A549 (cell line): ENCODE measurements around the gene E2F7. TPM values are rescaled to one million over a fixed set of nuclear protein-coding genes. Genes with fewer than 3 reads are reported as not detected.
A peak's percentile ranks its signal among the peaks of the same experiment; 100 is the strongest.

ENCODE experiments used
- ATAC-seq, 2 experiments: fragments of 200-7000 bp in 1 of 2; fragments of >200 bp in 1 of 2; cut with Nextera tagmentation in 1 of 2; cut with Tn5 transposase in 1 of 2; 3 replicates each; pipeline versions ENCODE4 v1.8.0 to v1.9.1; 2018 to 2020; ENCODE audit warnings: mild to moderate bottlenecking in 1 of 2, moderate library complexity in 1 of 2
- CTCF ChIA-PET: fragments of 300-600 bp; sonication (Branson Sonifier 250); formaldehyde crosslinking; extraction: SDS; loops from one replicate; lab custom pipeline; 2021; ENCODE audit warnings: antibody characterized with exemption, inconsistent platforms; lab: Yijun Ruan, JAX
- POLR2A ChIA-PET: fragments of 350-600 bp; formaldehyde crosslinking; extraction: SDS; loops from one replicate; lab custom pipeline; 2021; ENCODE audit warnings: antibody characterized with exemption, inconsistent platforms; lab: Yijun Ruan, JAX
- DNase-seq, 2 experiments: peaks; one replicate each; pipeline versions ENCODE4 v3.0.0 to v3.0.0-alpha.2; 2011 to 2016; ENCODE audit warnings: low read depth in 1 of 2, low spot score in 1 of 2
- FAIRE-seq: peaks from 2 replicates; lab custom pipeline; 2011; peaks lifted over from hg19 to GRCh38; lab: Jason Lieb, UNC
- H3K27ac ChIP-seq, 2 experiments: fragments of >200 bp; sonication (Bioruptor Twin); formaldehyde crosslinking; 3 replicates each; pipeline ENCODE4 v1.5.1; 2016 to 2017
- H3K4me1 ChIP-seq: fragments of >200 bp; sonication (Bioruptor Twin); formaldehyde crosslinking; 3 replicates; pipeline ENCODE4 v1.6.1; 2016
- H3K4me2 ChIP-seq: fragments of >200 bp; sonication (Bioruptor Twin); formaldehyde crosslinking; 3 replicates; pipeline ENCODE4 v1.6.1; 2016
- H3K4me3 ChIP-seq: fragments of >200 bp; sonication (Bioruptor Twin); formaldehyde crosslinking; 3 replicates; pipeline ENCODE4 v1.5.1; 2016
- H3K9me3 ChIP-seq: fragments of >200 bp; sonication (Bioruptor Twin); formaldehyde crosslinking; 3 replicates; pipeline ENCODE4 v1.6.1; 2016
- ATOH8 ChIP-seq: fragments of 250-450 bp; sonication (Bioruptor Pico); IDR thresholded peaks from 2 replicates; pipeline ENCODE4 v1.5.0; 2020; ENCODE audit warnings: low read depth, mild to moderate bottlenecking, moderate library complexity
- BHLHE40 ChIP-seq: IDR thresholded peaks from 2 replicates; pipeline ENCODE4 v1.6.1; 2012; ENCODE audit warnings: low read depth, low read length, inconsistent platforms
- CBX8 ChIP-seq: fragments of 200-600 bp; sonication (generic); IDR thresholded peaks from 2 replicates; pipeline ENCODE4 v1.6.1; 2016
- CEBPB ChIP-seq, 2 experiments: fragments of >200 bp in 1 of 2; sonication (Bioruptor Twin) in 1 of 2; formaldehyde crosslinking in 1 of 2; IDR thresholded peaks; 2 replicates each; pipeline ENCODE4 v1.6.1; 2012 to 2016
- CHD2 ChIP-seq: fragments of 150-350 bp; IDR thresholded peaks from 2 replicates; pipeline ENCODE4 v1.6.1; 2014; ENCODE audit warnings: low read length; ENCODE audit not compliant: partially characterized antibody
- CHD4 ChIP-seq: fragments of 200-600 bp; sonication (generic); IDR thresholded peaks from 2 replicates; pipeline ENCODE4 v1.6.1; 2016; ENCODE audit warnings: antibody characterized with exemption, mild to moderate bottlenecking, borderline replicate concordance
- EP300 ChIP-seq, 2 experiments: fragments of >200 bp; sonication (Bioruptor Twin); formaldehyde crosslinking; IDR thresholded peaks; 2 replicates in 1 of 2; 3 replicates in 1 of 2; pipeline ENCODE4 v1.6.1; 2016 to 2017
- FOSB ChIP-seq: fragments of 250-450 bp; sonication (Bioruptor Pico); IDR thresholded peaks from 2 replicates; pipeline ENCODE4 v1.5.0; 2020; ENCODE audit warnings: mild to moderate bottlenecking, moderate library complexity
- FOSL2 ChIP-seq, 2 experiments: fragments of 450-650 bp in 1 of 2; fragments of >200 bp in 1 of 2; sonication (Bioruptor Twin) in 1 of 2; formaldehyde crosslinking; IDR thresholded peaks; 2 replicates each; pipeline versions ENCODE4 v1.5.0 to v1.6.1; 2016 to 2020; ENCODE audit warnings: mild to moderate bottlenecking in 1 of 2, moderate library complexity in 1 of 2
- FOXS1 ChIP-seq: fragments of 250-450 bp; sonication (Bioruptor Pico); IDR thresholded peaks from 2 replicates; pipeline ENCODE4 v1.5.0; 2020; ENCODE audit warnings: mild to moderate bottlenecking, moderate library complexity
- GATA3 ChIP-seq: IDR thresholded peaks from 2 replicates; pipeline ENCODE4 v1.6.1; 2012; ENCODE audit warnings: borderline replicate concordance
- HDAC2 ChIP-seq: fragments of 200-600 bp; sonication (generic); IDR thresholded peaks from 2 replicates; pipeline ENCODE4 v1.6.1; 2016
- HMGXB4 ChIP-seq: fragments of 250-450 bp; sonication (Bioruptor Pico); IDR thresholded peaks from 2 replicates; pipeline ENCODE4 v1.5.0; 2021; ENCODE audit warnings: mild to moderate bottlenecking, moderate library complexity, borderline replicate concordance
- KDM1A ChIP-seq: fragments of 200-600 bp; sonication (generic); IDR thresholded peaks from 2 replicates; pipeline ENCODE4 v1.6.1; 2016; ENCODE audit warnings: low read depth, mild to moderate bottlenecking
- KDM5A ChIP-seq: fragments of 200-600 bp; sonication (generic); IDR thresholded peaks from 2 replicates; pipeline ENCODE4 v1.6.1; 2016; ENCODE audit warnings: antibody characterized with exemption, mild to moderate bottlenecking
- POLR2A ChIP-seq: IDR thresholded peaks from 2 replicates; pipeline ENCODE4 v1.6.1; 2012; ENCODE audit warnings: mild to moderate bottlenecking, low read length
- RCOR1 ChIP-seq: fragments of 150-350 bp; IDR thresholded peaks from 2 replicates; pipeline ENCODE4 v1.6.1; 2014; ENCODE audit warnings: antibody characterized with exemption, low read length, low read depth
- REST ChIP-seq: fragments of 200-600 bp; sonication (generic); IDR thresholded peaks from 2 replicates; pipeline ENCODE4 v1.6.1; 2016; ENCODE audit warnings: antibody characterized with exemption, mild to moderate bottlenecking, moderate library complexity
- RFX5 ChIP-seq: fragments of 450-650 bp; IDR thresholded peaks from 2 replicates; pipeline ENCODE4 v1.7.1; 2014; ENCODE audit warnings: antibody characterized with exemption, mild to moderate bottlenecking, moderate library complexity
- RNF2 ChIP-seq: fragments of 200-600 bp; sonication (generic); IDR thresholded peaks from 2 replicates; pipeline ENCODE4 v1.6.1; 2016; ENCODE audit warnings: low read depth, mild to moderate bottlenecking, antibody characterized with exemption, moderate library complexity, borderline replicate concordance
- SMC3 ChIP-seq: fragments of >200 bp; sonication (Bioruptor Twin); formaldehyde crosslinking; IDR thresholded peaks from 3 replicates; pipeline ENCODE4 v1.6.1; 2018; ENCODE audit warnings: inconsistent platforms
- USF2 ChIP-seq: fragments of 450-650 bp; IDR thresholded peaks from 2 replicates; pipeline ENCODE4 v1.6.1; 2014; ENCODE audit warnings: antibody characterized with exemption
- ZFP36 ChIP-seq: fragments of 450-650 bp; IDR thresholded peaks from 2 replicates; pipeline ENCODE4 v1.6.1; 2014; ENCODE audit warnings: borderline replicate concordance; ENCODE audit not compliant: partially characterized antibody
- ZSCAN20 ChIP-seq: fragments of 250-450 bp; sonication (Bioruptor Pico); IDR thresholded peaks from 2 replicates; pipeline ENCODE4 v1.8.0; 2022; ENCODE audit warnings: mild to moderate bottlenecking, moderate library complexity
- WGBS: methylation state at CpG from one replicate; pipeline ENCODE4 v1.1.6; 2017; ENCODE audit errors: missing lambda C conversion rate; 5-methylcytosine and 5-hydroxymethylcytosine counted together
- polyA plus RNA-seq, 4 experiments: library from polyadenylated mRNA; depleted of rRNA in 3 of 4; stranded (reverse); fragments of >200 nt; fragmentation: RNase III in 1 of 4; extraction: RNeasy Plus Mini Kit Qiagen cat#74134 plus additional on column Dnase treatment in 1 of 4; gene quantifications; 2 replicates in 3 of 4; 3 replicates in 1 of 4; pipeline ENCODE4 v1.2.3, GENCODE V29; 2011 to 2017

The E2F7 gene
- polyA plus RNA-seq, 2 of the 4 experiments (the other 2 are of a cell fraction) = 5.0 to 12.2 TPM

- H3K4me3 ChIP-seq = no peak overlapping the region
- no peak overlapping the region for H3K4me2 ChIP-seq
- TF ChIP-seq ZFP36 (no peak), FOSL2 (IDR thresholded peaks at IDR 0.05) (no peak), FOSL2 (CRISPR knock-in tag; IDR thresholded peaks at IDR 0.05) (peak; percentile 36; the same call in 1 of the 2 replicates)
- H3K27ac ChIP-seq = no peak overlapping the region
- ChIA-PET POLR2A (no interaction called here), CTCF (interaction anchor here (1.3 to 2.1 kb wide), 2 partner anchors 18 to 21 kb away, joined by 5 read pairs; no protein-coding TSS in a partner anchor)
- ATAC-seq (peak in 1 of 2 experiments; percentile 19; a peak in 1 of 6 replicates), FAIRE-seq (no peak), DNase-seq (no peak)
- WGBS = 80% methylated on average over 4 of the region's 4 CpGs
- H3K4me1 ChIP-seq = no peaks in the 10 kb centered on the region
- no peaks in the 10 kb centered on the region for H3K9me3 ChIP-seq
These were observed 33.6 kb downstream of the E2F7 start for GRCh38 chr12:77031745-77032144.

GRCh38 chr12:77025782-77026314, 39.5 kb downstream of the E2F7 start:
- no peaks in the 10 kb centered on the region for H3K4me1 ChIP-seq
- H3K4me3 ChIP-seq = no peak overlapping the region
- H3K9me3 ChIP-seq = no peaks in the 10 kb centered on the region
- CTCF ChIA-PET = interaction anchor here (0.8 to 3.4 kb wide), 4 partner anchors 14 to 205 kb away, joined by 3 to 14 read pairs (median 4); no protein-coding TSS in a partner anchor
- ATAC-seq (no peak), DNase-seq (no peak), FAIRE-seq (no peak)
- POLR2A ChIA-PET = no interaction called here
- 89% methylated on average over 6 of the region's 6 CpGs for WGBS
- H3K4me2 ChIP-seq = no peak overlapping the region
- no peak overlapping the region for H3K27ac ChIP-seq
- TF ChIP-seq POLR2A (no peak), USF2 (no peak), BHLHE40 (no peak), FOXS1 (CRISPR knock-in tag) (no peak), SMC3 (no peak), RFX5 (no peak), CEBPB (IDR thresholded peaks at IDR 0.05) (no peak)

- no peak for ATAC-seq
- CTCF ChIA-PET = interaction anchor here (1.0 kb wide), 1 partner anchor 281 kb away, joined by 3 read pairs; no protein-coding TSS in a partner anchor
- H3K4me3 ChIP-seq = no peak overlapping the region
- no peak overlapping the region for H3K4me2 ChIP-seq
- no peak for TF ChIP-seq SMC3
- no peak for TF ChIP-seq HMGXB4 (CRISPR knock-in tag)
- no peak for TF ChIP-seq HDAC2
- TF ChIP-seq RCOR1 = no peak
- TF ChIP-seq RNF2 = no peak
- TF ChIP-seq KDM1A = no peak
- no peak for TF ChIP-seq ZFP36
- TF ChIP-seq CBX8 = no peak
- TF ChIP-seq POLR2A = no peak
- TF ChIP-seq FOSB (CRISPR knock-in tag) = no peak
- no peak for TF ChIP-seq CHD4
- TF ChIP-seq GATA3 = no peak
- no peak for TF ChIP-seq EP300 (IDR thresholded peaks at IDR 0.05)
- TF ChIP-seq REST = no peak
- TF ChIP-seq CHD2 = no peak
- TF ChIP-seq FOXS1 (CRISPR knock-in tag) = no peak
- TF ChIP-seq ZSCAN20 (CRISPR knock-in tag) = no peak
- no peak for TF ChIP-seq CEBPB (IDR thresholded peaks at IDR 0.05)
- no peak for TF ChIP-seq ATOH8
- TF ChIP-seq KDM5A = no peak
- TF ChIP-seq, all 56 proteins: peak for 0
- Histone ChIP-seq H3K27ac (no peak overlapping the region), H3K4me1 (no peaks in the 10 kb centered on the region), H3K9me3 (no peaks in the 10 kb centered on the region)
- FAIRE-seq (no peak), DNase-seq (no peak)
- 96% methylated on average over 6 of the region's 6 CpGs for WGBS
- POLR2A ChIA-PET = no interaction called here
These were observed 41.9 kb downstream of the E2F7 start for GRCh38 chr12:77023501-77023900.
